IMR-90 (cell line): Measurements from ENCODE around the gene RIPPLY1.

Experiments used
- MAFK ChIP-seq: IDR thresholded peaks from 2 replicates; pipeline ENCODE4 v1.6.1; 2012; ENCODE audit warnings: low read depth, low read length, improper control_type of control experiment
- MAZ ChIP-seq: IDR thresholded peaks from 2 replicates; pipeline ENCODE4 v1.6.1; 2012; ENCODE audit warnings: low read depth, mild to moderate bottlenecking, low read length, improper control_type of control experiment, moderate library complexity, borderline replicate concordance
- NFE2L2 ChIP-seq: fragments of 150-350 bp; IDR thresholded peaks from 2 replicates; pipeline ENCODE4 v1.6.1; 2016; ENCODE audit warnings: low read depth, mild to moderate bottlenecking, low read length
- POLR2A ChIP-seq: IDR thresholded peaks from 2 replicates; pipeline ENCODE4 v1.6.1; 2012; ENCODE audit warnings: mild to moderate bottlenecking, low read depth, low read length
- TF ChIP-seq, protein P1 (sequence below): conservative IDR thresholded peaks from 2 replicates; pipeline ENCODE4 v1.5.1; 2012; ENCODE audit warnings: mild to moderate bottlenecking, low read depth, low read length, improper control_type of control experiment

GRCh38 chrX:106928227-106928626, 25.1 kb upstream of the RIPPLY1 start:
- no peak for TF ChIP-seq NFE2L2
- TF ChIP-seq, protein P1, sequence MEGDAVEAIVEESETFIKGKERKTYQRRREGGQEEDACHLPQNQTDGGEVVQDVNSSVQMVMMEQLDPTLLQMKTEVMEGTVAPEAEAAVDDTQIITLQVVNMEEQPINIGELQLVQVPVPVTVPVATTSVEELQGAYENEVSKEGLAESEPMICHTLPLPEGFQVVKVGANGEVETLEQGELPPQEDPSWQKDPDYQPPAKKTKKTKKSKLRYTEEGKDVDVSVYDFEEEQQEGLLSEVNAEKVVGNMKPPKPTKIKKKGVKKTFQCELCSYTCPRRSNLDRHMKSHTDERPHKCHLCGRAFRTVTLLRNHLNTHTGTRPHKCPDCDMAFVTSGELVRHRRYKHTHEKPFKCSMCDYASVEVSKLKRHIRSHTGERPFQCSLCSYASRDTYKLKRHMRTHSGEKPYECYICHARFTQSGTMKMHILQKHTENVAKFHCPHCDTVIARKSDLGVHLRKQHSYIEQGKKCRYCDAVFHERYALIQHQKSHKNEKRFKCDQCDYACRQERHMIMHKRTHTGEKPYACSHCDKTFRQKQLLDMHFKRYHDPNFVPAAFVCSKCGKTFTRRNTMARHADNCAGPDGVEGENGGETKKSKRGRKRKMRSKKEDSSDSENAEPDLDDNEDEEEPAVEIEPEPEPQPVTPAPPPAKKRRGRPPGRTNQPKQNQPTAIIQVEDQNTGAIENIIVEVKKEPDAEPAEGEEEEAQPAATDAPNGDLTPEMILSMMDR, result no peak
- no peak for TF ChIP-seq MAFK
- TF ChIP-seq POLR2A, result no peak
- TF ChIP-seq MAZ, result no peak
